Measurements from ENCODE around the gene CFAP68. TPM values are rescaled to one million over a fixed set of nuclear protein-coding genes. Genes with fewer than 3 reads are reported as not detected.

Gene CFAP68
- total and polyA plus RNA-seq, 10 of the 15 experiments (the other 5 are each of a cell fraction or from before 2014, with no cell fraction given) = 35.7 to 84.4 (median 64.1) TPM

DNA sequence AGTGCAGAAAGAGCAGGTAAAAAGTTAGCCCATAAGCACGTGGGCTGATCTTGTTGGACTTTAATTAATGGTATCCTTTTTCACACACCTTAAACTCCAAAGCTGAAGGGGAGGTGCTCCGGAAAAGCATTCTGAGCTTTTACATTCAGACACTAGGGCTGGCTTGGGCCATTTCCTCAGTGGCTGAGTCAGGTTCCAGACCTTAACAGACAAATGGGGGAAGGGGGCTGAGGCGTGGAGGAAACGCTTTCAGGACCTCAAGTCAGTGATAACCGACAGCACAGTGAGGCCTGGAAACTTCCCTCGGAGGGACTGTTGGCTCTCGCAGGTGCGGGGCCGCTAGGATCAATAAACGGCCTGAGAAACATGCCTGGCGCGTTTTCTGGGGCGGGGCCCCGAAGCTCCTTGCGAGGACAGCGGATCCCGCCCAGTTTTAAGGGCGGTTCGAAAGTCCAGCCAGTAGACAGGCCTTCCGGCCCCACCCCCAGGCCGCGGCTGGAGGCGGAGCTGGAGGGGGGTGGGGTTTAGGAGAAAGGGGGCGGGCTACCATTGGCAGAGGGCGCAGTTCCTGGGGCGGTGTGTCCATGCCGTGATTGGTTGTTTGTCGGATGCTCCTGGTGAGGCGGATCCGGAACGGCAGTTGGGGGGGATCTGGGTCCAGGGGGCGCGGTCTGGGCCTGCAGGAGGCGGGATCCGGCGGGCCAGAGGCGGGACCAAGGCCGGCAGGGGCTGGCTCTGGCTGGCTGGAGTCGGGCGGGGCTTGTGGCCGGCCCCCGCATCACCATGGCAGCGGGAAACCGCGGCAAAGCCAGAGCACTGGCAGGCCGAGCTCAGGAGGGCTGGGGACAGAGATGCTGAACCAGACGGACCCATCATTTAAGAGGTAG lies 47.4 kb downstream of the CFAP68 start (continued):
- TF ChIP-seq MXI1 (IDR thresholded peaks at IDR 0.05; ENCODE audit: low read depth, low read length) (peak; percentile 47; the same call in 1 of the 2 replicates), IKZF1 (conservative IDR thresholded peaks at IDR 0.05) (no peak), SREBF2 (IDR thresholded peaks at IDR 0.05; ENCODE audit: low read length) (no peak), TAF1 (IDR thresholded peaks at IDR 0.05; ENCODE audit: borderline replicate concordance, low read depth, low read length) (peak; percentile 34; the same call in 1 of the 2 replicates), NR2C2 (IDR thresholded peaks at IDR 0.05; ENCODE audit: borderline replicate concordance, control insufficient read depth, insufficient read length, low read depth) (no peak), NFXL1 (IDR thresholded peaks at IDR 0.05; ENCODE audit: borderline replicate concordance) (no peak), JUND (IDR thresholded peaks at IDR 0.05; ENCODE audit: low read depth, low read length) (no peak), NRF1 (conservative IDR thresholded peaks at IDR 0.05; ENCODE audit: low read depth, low read length) (no peak), TCF12 (IDR thresholded peaks at IDR 0.05; ENCODE audit: low read depth, low read length) (no peak), ZNF217 (IDR thresholded peaks at IDR 0.05) (no peak), NFYB (IDR thresholded peaks at IDR 0.05; ENCODE audit: insufficient read depth, low read depth, low read length) (peak; percentile 59; the same call in 1 of the 2 replicates), RELA (IDR thresholded peaks at IDR 0.05; ENCODE audit: borderline replicate concordance, partially characterized antibody) (peak; percentile 23), HCFC1 (IDR thresholded peaks at IDR 0.05; ENCODE audit: low read length) (0 out of 2 replicates have a peak, but pooled peaks have one; percentile 21), E4F1 (IDR thresholded peaks at IDR 0.05; ENCODE audit: borderline replicate concordance, partially characterized antibody) (no peak), RB1 (IDR thresholded peaks at IDR 0.05; ENCODE audit: borderline replicate concordance) (peak; percentile 42; the same call in 1 of the 2 replicates), IRF4 (IDR thresholded peaks at IDR 0.05; ENCODE audit: low read depth, low read length) (no peak), ZZZ3 (IDR thresholded peaks at IDR 0.05; ENCODE audit: control insufficient read depth, insufficient read length, low read depth) (no peak)
- TF ChIP-seq, protein P1, sequence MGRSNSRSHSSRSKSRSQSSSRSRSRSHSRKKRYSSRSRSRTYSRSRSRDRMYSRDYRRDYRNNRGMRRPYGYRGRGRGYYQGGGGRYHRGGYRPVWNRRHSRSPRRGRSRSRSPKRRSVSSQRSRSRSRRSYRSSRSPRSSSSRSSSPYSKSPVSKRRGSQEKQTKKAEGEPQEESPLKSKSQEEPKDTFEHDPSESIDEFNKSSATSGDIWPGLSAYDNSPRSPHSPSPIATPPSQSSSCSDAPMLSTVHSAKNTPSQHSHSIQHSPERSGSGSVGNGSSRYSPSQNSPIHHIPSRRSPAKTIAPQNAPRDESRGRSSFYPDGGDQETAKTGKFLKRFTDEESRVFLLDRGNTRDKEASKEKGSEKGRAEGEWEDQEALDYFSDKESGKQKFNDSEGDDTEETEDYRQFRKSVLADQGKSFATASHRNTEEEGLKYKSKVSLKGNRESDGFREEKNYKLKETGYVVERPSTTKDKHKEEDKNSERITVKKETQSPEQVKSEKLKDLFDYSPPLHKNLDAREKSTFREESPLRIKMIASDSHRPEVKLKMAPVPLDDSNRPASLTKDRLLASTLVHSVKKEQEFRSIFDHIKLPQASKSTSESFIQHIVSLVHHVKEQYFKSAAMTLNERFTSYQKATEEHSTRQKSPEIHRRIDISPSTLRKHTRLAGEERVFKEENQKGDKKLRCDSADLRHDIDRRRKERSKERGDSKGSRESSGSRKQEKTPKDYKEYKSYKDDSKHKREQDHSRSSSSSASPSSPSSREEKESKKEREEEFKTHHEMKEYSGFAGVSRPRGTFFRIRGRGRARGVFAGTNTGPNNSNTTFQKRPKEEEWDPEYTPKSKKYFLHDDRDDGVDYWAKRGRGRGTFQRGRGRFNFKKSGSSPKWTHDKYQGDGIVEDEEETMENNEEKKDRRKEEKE (IDR thresholded peaks at IDR 0.05) = no peak
- TF ChIP-seq, protein P2, sequence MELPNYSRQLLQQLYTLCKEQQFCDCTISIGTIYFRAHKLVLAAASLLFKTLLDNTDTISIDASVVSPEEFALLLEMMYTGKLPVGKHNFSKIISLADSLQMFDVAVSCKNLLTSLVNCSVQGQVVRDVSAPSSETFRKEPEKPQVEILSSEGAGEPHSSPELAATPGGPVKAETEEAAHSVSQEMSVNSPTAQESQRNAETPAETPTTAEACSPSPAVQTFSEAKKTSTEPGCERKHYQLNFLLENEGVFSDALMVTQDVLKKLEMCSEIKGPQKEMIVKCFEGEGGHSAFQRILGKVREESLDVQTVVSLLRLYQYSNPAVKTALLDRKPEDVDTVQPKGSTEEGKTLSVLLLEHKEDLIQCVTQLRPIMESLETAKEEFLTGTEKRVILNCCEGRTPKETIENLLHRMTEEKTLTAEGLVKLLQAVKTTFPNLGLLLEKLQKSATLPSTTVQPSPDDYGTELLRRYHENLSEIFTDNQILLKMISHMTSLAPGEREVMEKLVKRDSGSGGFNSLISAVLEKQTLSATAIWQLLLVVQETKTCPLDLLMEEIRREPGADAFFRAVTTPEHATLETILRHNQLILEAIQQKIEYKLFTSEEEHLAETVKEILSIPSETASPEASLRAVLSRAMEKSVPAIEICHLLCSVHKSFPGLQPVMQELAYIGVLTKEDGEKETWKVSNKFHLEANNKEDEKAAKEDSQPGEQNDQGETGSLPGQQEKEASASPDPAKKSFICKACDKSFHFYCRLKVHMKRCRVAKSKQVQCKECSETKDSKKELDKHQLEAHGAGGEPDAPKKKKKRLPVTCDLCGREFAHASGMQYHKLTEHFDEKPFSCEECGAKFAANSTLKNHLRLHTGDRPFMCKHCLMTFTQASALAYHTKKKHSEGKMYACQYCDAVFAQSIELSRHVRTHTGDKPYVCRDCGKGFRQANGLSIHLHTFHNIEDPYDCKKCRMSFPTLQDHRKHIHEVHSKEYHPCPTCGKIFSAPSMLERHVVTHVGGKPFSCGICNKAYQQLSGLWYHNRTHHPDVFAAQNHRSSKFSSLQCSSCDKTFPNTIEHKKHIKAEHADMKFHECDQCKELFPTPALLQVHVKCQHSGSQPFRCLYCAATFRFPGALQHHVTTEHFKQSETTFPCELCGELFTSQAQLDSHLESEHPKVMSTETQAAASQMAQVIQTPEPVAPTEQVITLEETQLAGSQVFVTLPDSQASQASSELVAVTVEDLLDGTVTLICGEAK (IDR thresholded peaks at IDR 0.05; ENCODE audit: borderline replicate concordance) = no peak; the same call in 1 of the 2 replicates
